WTC11 (cell line): ENCODE results near the gene OSMR.

Experiments used
- USF1 ChIP-seq: sonication (generic); formaldehyde crosslinking; IDR thresholded peaks from 2 replicates; pipeline ENCODE4 v1.8.0; 2022; ENCODE audit warnings: mild to moderate bottlenecking, missing genetic modification reagents
- ZNF317 ChIP-seq: sonication (generic); formaldehyde crosslinking; IDR thresholded peaks from 2 replicates; pipeline ENCODE4 v1.8.1; 2023; ENCODE audit warnings: low read depth, mild to moderate bottlenecking, moderate library complexity, missing genetic modification reagents, borderline replicate concordance
- TF ChIP-seq, protein P1 (sequence below): fragments of 200-600 bp; IDR thresholded peaks from 2 replicates; pipeline ENCODE4 v1.8.0; 2022; ENCODE audit warnings: antibody characterized with exemption
- TF ChIP-seq, protein P2 (sequence below): sonication (generic); formaldehyde crosslinking; conservative IDR thresholded peaks from 2 replicates; pipeline ENCODE4 v1.8.1; 2023; ENCODE audit warnings: mild to moderate bottlenecking, low read depth, missing genetic modification reagents, moderate library complexity

GRCh38 chr5:38921174-38921573 lies 75.4 kb downstream of the OSMR start:
- no peak for TF ChIP-seq ZNF317
- TF ChIP-seq, protein P1, sequence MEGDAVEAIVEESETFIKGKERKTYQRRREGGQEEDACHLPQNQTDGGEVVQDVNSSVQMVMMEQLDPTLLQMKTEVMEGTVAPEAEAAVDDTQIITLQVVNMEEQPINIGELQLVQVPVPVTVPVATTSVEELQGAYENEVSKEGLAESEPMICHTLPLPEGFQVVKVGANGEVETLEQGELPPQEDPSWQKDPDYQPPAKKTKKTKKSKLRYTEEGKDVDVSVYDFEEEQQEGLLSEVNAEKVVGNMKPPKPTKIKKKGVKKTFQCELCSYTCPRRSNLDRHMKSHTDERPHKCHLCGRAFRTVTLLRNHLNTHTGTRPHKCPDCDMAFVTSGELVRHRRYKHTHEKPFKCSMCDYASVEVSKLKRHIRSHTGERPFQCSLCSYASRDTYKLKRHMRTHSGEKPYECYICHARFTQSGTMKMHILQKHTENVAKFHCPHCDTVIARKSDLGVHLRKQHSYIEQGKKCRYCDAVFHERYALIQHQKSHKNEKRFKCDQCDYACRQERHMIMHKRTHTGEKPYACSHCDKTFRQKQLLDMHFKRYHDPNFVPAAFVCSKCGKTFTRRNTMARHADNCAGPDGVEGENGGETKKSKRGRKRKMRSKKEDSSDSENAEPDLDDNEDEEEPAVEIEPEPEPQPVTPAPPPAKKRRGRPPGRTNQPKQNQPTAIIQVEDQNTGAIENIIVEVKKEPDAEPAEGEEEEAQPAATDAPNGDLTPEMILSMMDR = no peak
- TF ChIP-seq, protein P2, sequence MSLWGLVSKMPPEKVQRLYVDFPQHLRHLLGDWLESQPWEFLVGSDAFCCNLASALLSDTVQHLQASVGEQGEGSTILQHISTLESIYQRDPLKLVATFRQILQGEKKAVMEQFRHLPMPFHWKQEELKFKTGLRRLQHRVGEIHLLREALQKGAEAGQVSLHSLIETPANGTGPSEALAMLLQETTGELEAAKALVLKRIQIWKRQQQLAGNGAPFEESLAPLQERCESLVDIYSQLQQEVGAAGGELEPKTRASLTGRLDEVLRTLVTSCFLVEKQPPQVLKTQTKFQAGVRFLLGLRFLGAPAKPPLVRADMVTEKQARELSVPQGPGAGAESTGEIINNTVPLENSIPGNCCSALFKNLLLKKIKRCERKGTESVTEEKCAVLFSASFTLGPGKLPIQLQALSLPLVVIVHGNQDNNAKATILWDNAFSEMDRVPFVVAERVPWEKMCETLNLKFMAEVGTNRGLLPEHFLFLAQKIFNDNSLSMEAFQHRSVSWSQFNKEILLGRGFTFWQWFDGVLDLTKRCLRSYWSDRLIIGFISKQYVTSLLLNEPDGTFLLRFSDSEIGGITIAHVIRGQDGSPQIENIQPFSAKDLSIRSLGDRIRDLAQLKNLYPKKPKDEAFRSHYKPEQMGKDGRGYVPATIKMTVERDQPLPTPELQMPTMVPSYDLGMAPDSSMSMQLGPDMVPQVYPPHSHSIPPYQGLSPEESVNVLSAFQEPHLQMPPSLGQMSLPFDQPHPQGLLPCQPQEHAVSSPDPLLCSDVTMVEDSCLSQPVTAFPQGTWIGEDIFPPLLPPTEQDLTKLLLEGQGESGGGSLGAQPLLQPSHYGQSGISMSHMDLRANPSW (CRISPR knock-in tag) = no peak
- TF ChIP-seq USF1 (CRISPR knock-in tag) = no peak
